Uterus (tissue), 2 donors: ENCODE data around the gene HARBI1.

Experiments
- CTCF ChIP-seq, 4 experiments: fragments of 200-600 bp in 2 of 4; fragments of 450-650 bp in 2 of 4; sonication (generic) in 2 of 4; IDR thresholded peaks; one replicate each; pipeline ENCODE4 v1.5.1; 2016 to 2019; ENCODE audit warnings: antibody characterized with exemption in 4 of 4, mild to moderate bottlenecking in 2 of 4, moderate library complexity in 1 of 4
- POLR2A ChIP-seq, 2 donors: fragments of 450-650 bp; IDR thresholded peaks; one replicate each; pipeline ENCODE4 v1.6.1; 2016; ENCODE audit warnings: antibody characterized with exemption in 2 of 2, mild to moderate bottlenecking in 1 of 2, moderate library complexity in 1 of 2

- TF ChIP-seq CTCF (IDR thresholded peaks at IDR 0.05) (no peak), POLR2A (IDR thresholded peaks at IDR 0.05) (no peak)
These were observed 22.3 kb upstream of the HARBI1 start for GRCh38 chr11:46639197-46639839.
